ENCODE results near the gene HIVEP2.
"Not testable (repeated sequence)": the region's sequence is repeated elsewhere in the genome, so short reads cannot be mapped to it uniquely, and the experiment has no call there.

The HIVEP2 gene

GRCh38 chr6:142945049-142945445 lies at the start of gene HIVEP2:
TSS of gene HIVEP2 (minus strand) at chr6:142945176. CDS start at chr6:142774738, 170,438 bp downstream.
- peaks cover 5% of the 10 kb centered on the region for H3K36me3 Mint-ChIP-seq
- no peaks in the 10 kb centered on the region for H3K9me3 Mint-ChIP-seq
- peak within 1 kb of the TSS; percentile 100 for H3K27ac Mint-ChIP-seq
- H3K27me3 Mint-ChIP-seq: no peaks in the 10 kb centered on the region
- H3K4me3 Mint-ChIP-seq: peak within 1 kb of the TSS; percentile 97
- H3K4me1 Mint-ChIP-seq: peaks cover 57% of the 10 kb centered on the region

GRCh38 chr6:142993977-142994376 lies 49.0 kb upstream of the HIVEP2 start:
- no peaks in the 10 kb centered on the region for H3K27me3 Mint-ChIP-seq
- no peak overlapping the region for H3K27ac Mint-ChIP-seq
- no peak overlapping the region for H3K4me3 Mint-ChIP-seq
- H3K4me1 Mint-ChIP-seq: peaks cover 8% of the 10 kb centered on the region
- no peaks in the 10 kb centered on the region for H3K36me3 Mint-ChIP-seq
- H3K9me3 Mint-ChIP-seq: no peaks in the 10 kb centered on the region

GRCh38 chr6:142987490-142987889 lies 42.5 kb upstream of the HIVEP2 start:
- no peaks in the 10 kb centered on the region for H3K27me3 Mint-ChIP-seq
- H3K36me3 Mint-ChIP-seq: no peaks in the 10 kb centered on the region
- no peak overlapping the region for H3K27ac Mint-ChIP-seq
- no peak overlapping the region for H3K4me3 Mint-ChIP-seq
- H3K4me1 Mint-ChIP-seq: no peaks in the 10 kb centered on the region
- H3K9me3 Mint-ChIP-seq: no peaks in the 10 kb centered on the region

GRCh38 chr6:142985281-142985680 lies 40.3 kb upstream of the HIVEP2 start:
- H3K4me3 Mint-ChIP-seq: no peak overlapping the region
- H3K4me1 Mint-ChIP-seq: no peaks in the 10 kb centered on the region
- H3K36me3 Mint-ChIP-seq: peaks cover 9% of the 10 kb centered on the region
- no peaks in the 10 kb centered on the region for H3K27me3 Mint-ChIP-seq
- no peak overlapping the region for H3K27ac Mint-ChIP-seq
- H3K9me3 Mint-ChIP-seq: peaks cover 10% of the 10 kb centered on the region

GRCh38 chr6:142984386-142984785 lies 39.4 kb upstream of the HIVEP2 start:
- Mint-ChIP-seq H3K27ac (no peak overlapping the region), H3K27me3 (no peaks in the 10 kb centered on the region), H3K4me3 (no peak overlapping the region), H3K4me1 (no peaks in the 10 kb centered on the region), H3K9me3 (peaks cover 13% of the 10 kb centered on the region), H3K36me3 (peaks cover 9% of the 10 kb centered on the region)

GRCh38 chr6:142975365-142975764 lies 30.4 kb upstream of the HIVEP2 start:
- H3K27me3 Mint-ChIP-seq: no peaks in the 10 kb centered on the region
- H3K36me3 Mint-ChIP-seq: no peaks in the 10 kb centered on the region
- H3K4me3 Mint-ChIP-seq: no peak overlapping the region
- H3K4me1 Mint-ChIP-seq: peaks cover 4% of the 10 kb centered on the region
- peaks cover 15% of the 10 kb centered on the region for H3K9me3 Mint-ChIP-seq
- no peak overlapping the region for H3K27ac Mint-ChIP-seq

- H3K4me1 Mint-ChIP-seq, H3K4me3 Mint-ChIP-seq, H3K27me3 Mint-ChIP-seq, H3K27ac Mint-ChIP-seq, H3K9me3 Mint-ChIP-seq, H3K36me3 Mint-ChIP-seq: not testable (repeated sequence)
These were observed 26.0 kb upstream of the HIVEP2 start for GRCh38 chr6:142970941-142971340.

GRCh38 chr6:142968601-142969000 lies 23.6 kb upstream of the HIVEP2 start:
- no peaks in the 10 kb centered on the region for H3K4me1 Mint-ChIP-seq
- no peaks in the 10 kb centered on the region for H3K36me3 Mint-ChIP-seq
- H3K9me3 Mint-ChIP-seq: no peaks in the 10 kb centered on the region
- H3K27ac Mint-ChIP-seq: no peak overlapping the region
- H3K4me3 Mint-ChIP-seq: no peak overlapping the region
- H3K27me3 Mint-ChIP-seq: no peaks in the 10 kb centered on the region

GRCh38 chr6:142966294-142966693 lies 21.3 kb upstream of the HIVEP2 start:
- Mint-ChIP-seq H3K36me3 (no peaks in the 10 kb centered on the region), H3K4me1 (no peaks in the 10 kb centered on the region), H3K9me3 (no peaks in the 10 kb centered on the region), H3K4me3 (no peak overlapping the region), H3K27ac (no peak overlapping the region), H3K27me3 (no peaks in the 10 kb centered on the region)

GRCh38 chr6:142965164-142965563 lies 20.2 kb upstream of the HIVEP2 start:
- Mint-ChIP-seq H3K27me3 (no peaks in the 10 kb centered on the region), H3K36me3 (peaks cover 3% of the 10 kb centered on the region), H3K9me3 (no peaks in the 10 kb centered on the region), H3K4me3 (no peak overlapping the region), H3K4me1 (no peaks in the 10 kb centered on the region), H3K27ac (no peak overlapping the region)

GRCh38 chr6:142960098-142960497 lies 15.1 kb upstream of the HIVEP2 start:
- Mint-ChIP-seq H3K36me3 (peaks cover 3% of the 10 kb centered on the region), H3K4me3 (no peak overlapping the region), H3K27me3 (no peaks in the 10 kb centered on the region), H3K4me1 (no peaks in the 10 kb centered on the region), H3K27ac (no peak overlapping the region), H3K9me3 (no peaks in the 10 kb centered on the region)

- Mint-ChIP-seq H3K27ac (no peak overlapping the region), H3K4me1 (peaks cover 2% of the 10 kb centered on the region), H3K4me3 (no peak overlapping the region), H3K36me3 (peaks cover 3% of the 10 kb centered on the region), H3K9me3 (no peaks in the 10 kb centered on the region), H3K27me3 (no peaks in the 10 kb centered on the region)
These were observed 13.4 kb upstream of the HIVEP2 start for GRCh38 chr6:142958343-142958742.

GRCh38 chr6:142956726-142957125 lies 11.8 kb upstream of the HIVEP2 start:
- H3K9me3 Mint-ChIP-seq: no peaks in the 10 kb centered on the region
- H3K4me3 Mint-ChIP-seq: no peak overlapping the region

GRCh38 chr6:142954844-142955243 lies 9.9 kb upstream of the HIVEP2 start:
- H3K4me3 Mint-ChIP-seq: no peak overlapping the region
- H3K27ac Mint-ChIP-seq: no peak overlapping the region
- H3K27me3 Mint-ChIP-seq: no peaks in the 10 kb centered on the region
- H3K9me3 Mint-ChIP-seq: no peaks in the 10 kb centered on the region
- H3K4me1 Mint-ChIP-seq: peaks cover 27% of the 10 kb centered on the region
- H3K36me3 Mint-ChIP-seq: no peaks in the 10 kb centered on the region

More at GRCh38 chr6:142956726-142957125, 11.8 kb upstream of the HIVEP2 start:
- Mint-ChIP-seq H3K4me1 (peaks cover 17% of the 10 kb centered on the region), H3K27ac (no peak overlapping the region), H3K27me3 (no peaks in the 10 kb centered on the region), H3K36me3 (peaks cover 3% of the 10 kb centered on the region)

GRCh38 chr6:142953373-142954273 lies 8.6 kb upstream of the HIVEP2 start:
- Mint-ChIP-seq H3K27me3 (no peaks in the 10 kb centered on the region), H3K4me3 (no peak overlapping the region), H3K27ac (peak overlapping the region; percentile 33), H3K4me1 (peaks cover 36% of the 10 kb centered on the region), H3K9me3 (no peaks in the 10 kb centered on the region), H3K36me3 (no peaks in the 10 kb centered on the region)

GRCh38 chr6:142952614-142953013 lies 7.6 kb upstream of the HIVEP2 start:
- peaks cover 46% of the 10 kb centered on the region for H3K4me1 Mint-ChIP-seq
- peak overlapping the region; percentile 95 for H3K27ac Mint-ChIP-seq
- H3K4me3 Mint-ChIP-seq: no peak overlapping the region
- H3K27me3 Mint-ChIP-seq: no peaks in the 10 kb centered on the region
- no peaks in the 10 kb centered on the region for H3K9me3 Mint-ChIP-seq
- H3K36me3 Mint-ChIP-seq: no peaks in the 10 kb centered on the region
